GM10847 (cell line): ENCODE measurements around the gene TAF1D.

Experiments used
- POLR2A ChIP-seq: IDR thresholded peaks from 2 replicates; pipeline ENCODE4 v1.6.1; 2011; ENCODE audit not compliant: insufficient read length; ENCODE audit errors: extremely low read depth

Gene TAF1D

GRCh38 chr11:93734427-93735222 lies 6.7 kb downstream of the TAF1D start:
- TF ChIP-seq POLR2A: no peak

- TF ChIP-seq POLR2A: no peak
Measured at GRCh38 chr11:93733474-93733873, 7.8 kb downstream of the TAF1D start.

GRCh38 chr11:93732237-93732892 lies 8.9 kb downstream of the TAF1D start:
- TF ChIP-seq POLR2A: no peak

DNA sequence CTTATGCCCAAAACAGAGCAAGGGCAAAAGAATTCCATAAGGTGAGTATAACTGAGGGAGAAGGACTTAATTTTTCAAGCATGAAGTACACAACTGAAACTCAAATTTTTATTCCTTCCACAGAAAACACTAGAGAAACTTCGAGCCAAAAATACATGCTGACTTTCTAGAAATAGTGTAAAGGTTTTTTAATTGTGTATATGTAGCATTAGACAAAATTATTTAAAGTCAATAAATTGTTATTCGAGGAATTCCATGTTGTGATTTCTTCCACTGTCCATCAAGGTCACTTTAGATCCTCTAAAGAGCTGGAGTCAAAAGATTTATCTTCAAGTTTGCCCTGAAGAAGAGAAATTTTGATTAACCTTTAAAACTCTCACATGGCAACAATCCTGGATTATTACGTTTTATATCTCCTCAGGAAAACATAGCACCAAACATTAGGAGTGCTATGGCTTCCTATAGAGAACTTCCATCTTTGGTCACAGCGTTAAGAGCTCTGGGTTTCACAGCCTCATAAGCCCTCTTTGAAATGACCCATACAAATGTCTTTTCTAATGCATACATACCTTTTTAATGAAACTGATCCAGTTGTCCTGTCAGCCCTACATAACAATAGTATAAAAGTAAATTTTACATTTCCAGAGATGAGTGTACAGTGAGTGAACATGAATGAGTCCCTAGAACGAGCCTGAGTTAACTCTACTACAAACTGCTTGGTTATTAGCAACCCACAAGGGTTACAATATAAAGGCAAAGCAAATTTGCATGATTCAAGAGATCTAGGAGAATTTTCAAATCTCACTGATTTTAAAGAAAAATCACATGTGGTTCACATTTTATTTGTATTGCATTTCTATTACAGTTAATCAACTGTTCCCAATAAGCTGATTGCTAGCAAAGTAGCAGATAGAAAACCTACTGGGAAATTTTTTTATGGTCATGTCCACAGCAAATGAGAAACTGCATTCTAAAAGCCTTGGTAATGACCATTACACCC lies 10.9 kb downstream of the TAF1D start:
- TF ChIP-seq POLR2A: no peak

GRCh38 chr11:93729129-93729616 lies 12.1 kb downstream of the TAF1D start:
- no peak for TF ChIP-seq POLR2A

DNA sequence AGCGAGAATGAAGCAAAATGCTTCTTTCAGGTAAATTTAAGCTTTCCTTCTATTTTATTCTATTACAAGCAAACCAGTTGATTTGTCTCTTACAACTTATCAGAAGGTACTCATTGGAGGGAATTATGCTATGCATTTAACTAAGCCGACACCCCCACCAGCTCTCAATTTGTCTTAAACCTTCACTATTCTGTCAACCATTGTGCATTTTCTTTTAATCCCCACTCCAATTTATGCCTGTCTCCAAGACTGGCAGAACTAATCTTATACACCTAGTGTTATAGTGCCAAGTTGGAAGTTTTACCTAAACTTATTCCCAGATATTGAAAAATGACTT lies 12.5 kb downstream of the TAF1D start:
- TF ChIP-seq POLR2A: no peak

- no peak for TF ChIP-seq POLR2A
Measured at GRCh38 chr11:93727985-93728791, 13.1 kb downstream of the TAF1D start.

DNA sequence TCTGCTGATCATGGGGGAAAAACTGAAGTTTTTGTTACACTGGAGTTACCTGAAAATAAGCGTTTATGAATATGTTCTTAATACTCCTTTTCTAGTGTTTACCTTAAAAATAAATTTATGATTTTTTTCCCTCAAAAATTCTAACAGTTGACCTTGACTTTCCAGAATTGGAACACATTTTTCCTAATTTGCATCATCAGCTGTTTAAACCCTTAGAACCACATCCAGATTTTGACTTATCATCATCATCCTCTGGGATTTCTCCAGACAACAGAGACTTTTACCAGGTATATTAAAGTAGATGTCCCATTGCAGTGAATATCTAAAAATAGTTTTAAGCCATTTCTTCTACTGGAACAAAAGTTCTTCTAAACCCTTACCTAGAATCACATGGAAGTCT lies 17.2 kb downstream of the TAF1D start:
- TF ChIP-seq POLR2A: no peak

DNA sequence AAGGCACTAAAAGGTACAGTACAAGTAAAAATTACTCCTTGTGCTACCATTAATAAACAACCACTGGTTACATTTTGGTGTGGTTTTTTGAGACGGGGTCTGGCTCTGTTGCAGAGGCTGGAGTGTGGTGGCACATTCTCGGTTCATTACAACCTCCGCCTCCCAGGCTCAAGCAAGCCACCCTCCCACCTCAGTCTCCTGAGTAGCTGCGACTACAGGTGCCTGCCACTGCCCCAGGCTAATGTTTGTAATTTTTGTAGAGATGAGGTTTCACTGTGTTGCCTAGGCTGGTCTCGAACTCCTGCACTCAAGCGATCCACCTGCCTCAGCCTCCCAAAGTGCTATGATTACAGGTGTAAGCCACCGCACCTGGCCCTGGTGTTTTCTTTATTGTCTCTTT lies 20.8 kb downstream of the TAF1D start:
- no peak for TF ChIP-seq POLR2A

DNA sequence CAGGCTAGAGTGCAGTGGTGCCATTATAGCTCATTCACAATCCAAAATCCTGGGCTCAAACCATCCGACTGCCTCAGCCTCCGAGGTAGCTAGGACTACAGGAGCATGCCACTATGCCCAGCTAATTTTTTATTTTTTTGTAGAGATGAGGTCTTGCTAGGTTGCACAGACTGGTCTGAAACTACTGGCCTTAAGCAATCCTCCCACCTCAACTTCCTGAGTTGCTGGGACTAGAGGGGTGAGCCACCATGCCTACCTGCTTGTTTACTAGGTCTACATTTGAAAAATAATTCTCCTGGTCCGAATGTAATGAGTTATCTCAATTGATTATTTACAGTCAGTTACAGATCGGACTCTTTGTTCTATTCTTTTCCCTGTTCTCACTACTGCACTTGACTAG lies 22.0 kb downstream of the TAF1D start:
- TF ChIP-seq POLR2A: no peak

DNA sequence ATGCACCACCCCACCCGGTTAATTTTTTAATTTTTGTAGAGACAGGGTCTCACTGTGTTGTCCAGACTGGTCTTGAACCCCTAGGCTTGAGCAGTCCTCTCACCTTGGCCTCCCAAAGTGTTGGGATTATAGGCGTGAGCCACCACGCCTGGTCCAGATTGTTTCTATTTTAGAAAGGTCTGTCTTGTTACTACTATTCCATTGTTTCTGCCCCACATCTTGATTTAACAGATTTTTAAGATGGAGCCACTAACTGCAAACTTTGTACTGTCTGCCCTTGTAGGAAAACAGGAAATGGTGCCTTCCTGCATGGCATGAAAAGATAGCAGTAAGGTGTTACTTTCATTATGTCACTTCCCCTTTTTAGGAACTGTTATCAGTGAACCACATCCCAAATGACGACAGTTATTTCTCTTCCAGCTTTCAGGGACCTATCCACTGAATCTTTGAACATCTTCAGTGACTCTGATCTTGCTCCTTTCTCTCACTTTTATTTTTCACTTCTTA lies 23.2 kb downstream of the TAF1D start:
- TF ChIP-seq POLR2A: no peak

DNA sequence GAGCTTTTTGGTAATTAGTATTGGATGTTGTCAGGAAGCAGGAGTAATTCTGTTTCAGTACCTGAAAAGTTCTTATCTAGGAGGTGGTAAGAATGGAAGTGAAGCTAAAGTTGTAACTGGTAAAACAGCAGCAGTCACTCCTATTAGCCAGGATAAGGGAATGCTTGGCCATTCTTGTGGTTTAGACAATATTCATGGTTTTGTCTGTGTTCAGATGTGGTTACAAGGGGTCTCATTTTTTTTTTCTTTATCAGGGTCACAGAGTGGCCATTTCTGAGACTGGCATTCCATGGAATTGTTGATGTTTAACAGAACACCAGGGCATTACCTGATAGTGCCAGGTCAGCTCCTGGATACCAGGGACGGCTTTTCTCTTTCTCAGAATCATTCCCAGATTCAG lies 23.8 kb downstream of the TAF1D start:
- TF ChIP-seq POLR2A: no peak

GRCh38 chr11:93715797-93716396 lies 25.4 kb downstream of the TAF1D start:
- TF ChIP-seq POLR2A: no peak

DNA sequence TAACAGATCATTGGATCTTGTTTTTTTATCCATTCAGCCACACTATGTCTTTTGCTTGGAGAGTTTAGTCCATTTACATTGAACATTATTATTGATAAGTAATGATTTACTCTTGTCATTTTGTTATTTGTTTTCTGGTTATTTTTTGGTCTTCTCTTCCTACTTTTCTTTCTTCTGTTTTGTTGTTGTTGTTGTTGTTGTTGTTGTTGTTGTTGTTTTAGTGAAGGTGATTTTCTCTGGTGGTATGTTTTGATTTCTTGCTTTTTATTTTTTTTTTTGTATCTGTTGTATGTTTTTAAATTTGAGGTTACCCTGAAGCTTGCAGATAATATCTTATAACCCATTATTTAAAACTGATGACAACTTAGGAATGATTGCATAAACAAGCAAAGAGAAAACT lies 28.6 kb downstream of the TAF1D start:
- TF ChIP-seq POLR2A: no peak
